ENCODE measurements around the gene KIF25.

The KIF25 gene

GRCh38 chr6:168020242-168020641, 22.8 kb downstream of the KIF25 start:
- no peak for FAIRE-seq

GRCh38 chr6:168021581-168021980, 24.1 kb downstream of the KIF25 start:
- no peak for FAIRE-seq

GRCh38 chr6:168022488-168023321, 25.2 kb downstream of the KIF25 start:
- FAIRE-seq, result no peak

- FAIRE-seq, result no peak
Observed at GRCh38 chr6:168024951-168025510, 27.6 kb downstream of the KIF25 start.

GRCh38 chr6:168025831-168026710, 28.6 kb downstream of the KIF25 start:
- FAIRE-seq, result no peak

GRCh38 chr6:168026925-168027324, 29.5 kb downstream of the KIF25 start:
- no peak for FAIRE-seq

- FAIRE-seq, result no peak
Observed at GRCh38 chr6:168027521-168027920, 30.1 kb downstream of the KIF25 start.

- FAIRE-seq, result no peak
Observed at GRCh38 chr6:168028181-168028580, 30.7 kb downstream of the KIF25 start.

- no peak for FAIRE-seq
Observed at GRCh38 chr6:168029459-168030217, 32.2 kb downstream of the KIF25 start.

- no peak for FAIRE-seq
Observed at GRCh38 chr6:168030218-168030746, 32.8 kb downstream of the KIF25 start.

- no peak for FAIRE-seq
Observed at GRCh38 chr6:168030908-168031307, 33.4 kb downstream of the KIF25 start.

- FAIRE-seq, result no peak
Observed at GRCh38 chr6:168031411-168031971, 34.0 kb downstream of the KIF25 start.

- no peak for FAIRE-seq
Observed at GRCh38 chr6:168032005-168032760, 34.7 kb downstream of the KIF25 start.

- no peak for FAIRE-seq
Observed at GRCh38 chr6:168033791-168034190, 36.3 kb downstream of the KIF25 start.

- no peak for FAIRE-seq
Observed at GRCh38 chr6:168034537-168034936, 37.1 kb downstream of the KIF25 start.

GRCh38 chr6:168035098-168035660, 37.7 kb downstream of the KIF25 start:
- FAIRE-seq, result no peak

- FAIRE-seq, result no peak
Observed at GRCh38 chr6:168035661-168036545, 38.4 kb downstream of the KIF25 start.

- no peak for FAIRE-seq
Observed at GRCh38 chr6:168037242-168037641, 39.8 kb downstream of the KIF25 start.

- no peak for FAIRE-seq
Observed at GRCh38 chr6:168037856-168038255, 40.4 kb downstream of the KIF25 start.

- no peak for FAIRE-seq
Observed at GRCh38 chr6:168038576-168039140, 41.2 kb downstream of the KIF25 start.
